Stimulated activated CD4-positive, alpha-beta T cell treated with anti-CD3 and anti-CD28 coated beads, Interleukin-1b, Interleukin-23, amount 100 ng/mL, for 1 hour (primary cell): ENCODE results near the gene OIT3.

Experiments used
- DNase-seq, 2 donors: peaks; one replicate each; pipeline ENCODE4 v3.0.0-alpha.2; 2020; ENCODE audit warnings: low read depth in 2 of 2

The OIT3 gene

DNA sequence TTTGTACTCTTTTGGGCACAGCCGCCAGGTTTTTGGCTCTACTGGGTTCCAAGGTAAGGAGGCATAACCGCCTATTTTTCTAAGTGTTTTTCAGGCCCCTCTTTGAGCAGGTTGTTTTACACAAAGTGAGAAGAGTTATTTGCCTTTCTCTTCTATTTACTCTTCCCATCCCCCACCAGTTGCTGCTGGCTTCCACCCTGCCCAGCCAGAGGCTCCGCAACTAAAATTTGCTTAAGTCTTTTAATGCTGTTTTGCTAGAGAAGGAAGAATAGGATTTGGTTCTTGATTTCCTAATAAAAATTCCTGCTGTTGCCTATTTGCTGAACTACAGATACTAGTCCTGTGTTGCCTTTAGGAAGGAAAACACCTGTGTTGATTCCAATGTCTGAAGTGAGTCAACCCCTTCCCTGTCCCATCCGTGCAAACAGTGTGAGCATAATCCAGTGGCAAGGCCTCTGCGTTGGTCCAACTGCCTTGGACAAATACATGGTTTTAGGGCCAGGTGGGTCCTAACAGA, 59.2 kb downstream of the OIT3 start:
- DNase-seq, result no peak

- no peak for DNase-seq
These were observed 60.1 kb downstream of the OIT3 start for GRCh38 chr10:72953687-72954086.

GRCh38 chr10:72954230-72954595, 60.7 kb downstream of the OIT3 start:
- DNase-seq, result no peak

DNA sequence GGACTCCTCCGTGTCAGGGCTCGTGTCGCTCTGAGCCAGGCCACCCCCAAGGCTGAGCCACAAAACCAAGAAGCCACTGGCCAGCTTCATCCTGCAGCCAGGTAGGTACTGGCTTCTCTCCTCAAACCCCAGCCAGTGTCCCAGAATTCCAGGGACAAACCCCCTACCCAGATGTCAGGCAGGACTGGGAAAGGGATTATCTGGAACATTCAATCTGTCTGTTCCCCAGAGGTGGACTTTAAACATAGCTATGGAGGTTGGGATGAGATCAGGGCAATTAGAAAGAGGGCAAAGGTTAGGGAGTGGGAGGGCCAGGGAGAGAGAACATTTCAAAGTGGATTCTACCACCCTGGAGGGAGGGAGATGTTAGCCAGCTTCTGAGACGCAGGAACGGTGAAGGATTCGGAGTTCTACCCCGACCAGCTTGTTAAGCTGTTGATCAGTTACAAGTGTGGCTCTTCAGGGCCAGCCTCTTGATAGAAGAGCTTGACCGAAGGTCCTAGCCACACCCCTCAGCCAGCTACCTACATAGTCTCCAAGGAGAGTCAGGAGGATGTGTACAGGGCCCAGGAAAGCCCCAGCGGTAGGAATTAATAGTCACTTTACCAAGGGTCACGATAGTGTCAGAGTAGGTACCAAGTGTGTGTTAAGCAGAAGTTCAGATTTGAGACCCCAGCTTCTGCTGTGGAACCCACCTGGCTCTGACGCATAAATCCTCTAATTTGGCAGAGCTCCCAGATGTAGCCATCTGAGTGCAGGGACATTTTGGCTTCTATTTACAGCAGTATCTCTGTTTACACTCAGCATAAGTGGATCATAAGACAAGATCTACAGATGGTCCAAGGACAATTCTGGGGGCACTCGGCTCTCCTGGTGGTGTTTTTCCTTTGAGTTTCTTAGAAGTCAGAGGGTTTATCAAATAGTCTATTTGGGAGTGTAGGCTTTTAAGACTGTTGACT, 61.3 kb downstream of the OIT3 start, which contains the start of gene PLA2G12B:
Gene PLA2G12B (minus strand): TSS at position 211 of the 959 bp plus-strand sequence. CDS start 121 bp downstream, at position 90.
- no peak for DNase-seq

- no peak for DNase-seq
These were observed 62.5 kb downstream of the OIT3 start for GRCh38 chr10:72956001-72956400.

DNA sequence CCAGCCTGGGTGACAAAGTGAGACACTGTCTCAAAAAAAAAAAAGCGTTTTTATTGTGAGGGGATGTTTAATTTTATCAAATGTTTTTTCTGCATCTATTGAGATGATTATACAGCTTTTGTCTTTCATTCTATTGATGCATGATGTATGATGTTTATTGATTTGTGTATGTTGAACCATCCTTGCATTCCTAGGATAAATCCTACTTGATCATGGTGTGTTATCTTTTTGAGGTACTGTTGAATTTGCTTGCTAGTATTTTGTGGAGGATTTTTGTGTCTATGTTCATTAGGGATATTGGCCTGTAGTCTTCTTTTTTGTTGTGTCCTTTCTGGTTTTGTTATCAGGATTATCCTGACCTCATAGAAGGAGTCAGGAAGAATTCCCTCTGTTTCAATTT, 83.3 kb downstream of the OIT3 start:
- DNase-seq, result no peak

GRCh38 chr10:72979709-72980108, 86.2 kb downstream of the OIT3 start:
- DNase-seq, result no peak

- DNase-seq, result no peak
These were observed 86.8 kb downstream of the OIT3 start for GRCh38 chr10:72980348-72980747.

DNA sequence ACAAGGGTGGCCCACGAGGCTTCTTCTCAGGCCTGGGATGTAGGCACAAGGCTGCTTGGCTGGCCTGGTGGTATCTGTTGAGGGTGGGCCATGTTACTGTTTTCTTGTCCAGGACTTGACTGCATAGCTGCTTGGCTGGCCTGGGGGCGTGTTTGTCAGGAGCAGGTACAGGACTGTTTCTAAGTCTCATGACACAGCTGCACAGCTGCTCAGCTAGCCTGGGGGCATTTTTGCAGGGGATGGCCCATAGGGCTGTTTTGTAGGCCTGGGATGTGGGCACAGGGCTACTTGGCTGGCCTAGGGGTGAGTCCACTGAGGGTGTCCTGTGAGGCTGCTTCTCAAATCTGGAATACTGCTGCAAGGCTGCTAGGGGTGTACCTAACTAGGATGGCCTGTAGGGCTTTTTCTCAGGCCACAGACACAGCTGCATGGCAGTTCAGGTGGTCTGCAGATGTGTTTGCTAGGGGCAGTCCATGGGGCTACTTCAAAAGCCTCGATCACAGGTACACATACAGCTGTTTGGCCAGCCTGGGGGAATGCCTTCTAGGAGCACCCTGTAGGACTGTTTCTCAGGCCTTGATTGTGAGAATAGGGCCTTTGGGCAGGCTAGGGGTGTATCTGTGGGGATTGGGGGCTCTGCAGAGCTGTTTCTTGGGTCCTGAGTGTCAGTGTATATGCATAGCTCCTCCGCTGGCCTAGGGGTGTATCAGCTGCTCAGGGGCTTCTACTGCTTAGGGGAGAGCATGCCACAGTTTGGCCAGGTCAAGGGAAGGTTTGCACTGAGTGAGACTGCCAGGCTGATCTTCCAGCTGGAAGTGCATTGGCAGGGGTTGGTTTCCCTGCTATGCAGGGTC, 87.7 kb downstream of the OIT3 start:
- DNase-seq, result no peak

DNA sequence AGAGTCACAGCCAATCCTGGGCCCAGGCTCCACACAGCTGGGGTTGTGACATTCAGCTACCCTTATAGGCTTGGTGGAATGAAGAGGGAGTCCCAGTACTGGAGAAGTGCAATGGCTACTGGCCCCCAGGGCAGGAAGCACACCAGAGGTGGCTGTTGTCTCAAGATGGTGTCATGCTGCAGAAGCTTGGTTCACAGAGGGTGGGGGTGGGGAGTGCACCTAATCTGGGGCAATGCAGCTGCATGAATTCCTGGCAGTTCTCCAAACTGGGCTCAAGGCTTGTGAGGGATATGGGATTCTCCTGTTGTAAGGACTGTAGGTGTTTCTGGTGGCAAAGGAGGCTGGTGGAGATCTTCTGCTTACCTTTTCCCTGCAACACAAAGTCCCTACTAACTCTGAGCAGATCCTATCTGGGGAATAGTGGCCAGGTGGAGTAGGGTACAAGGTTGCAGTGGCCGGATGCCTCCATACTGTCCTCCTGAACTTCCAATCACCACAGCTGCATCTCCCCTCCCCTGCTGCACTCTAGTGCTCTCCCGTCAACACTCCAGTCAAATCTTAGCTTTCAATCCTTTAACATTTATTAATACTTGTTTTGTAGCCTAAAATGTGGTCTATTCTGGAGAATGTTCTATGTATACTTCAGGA, 88.5 kb downstream of the OIT3 start:
- no peak for DNase-seq
